SK-N-SH treated with all-trans-retinoic acid at 6 μM for 48 hours (cell line): ENCODE data around the gene APRT.

ENCODE experiments used
- ATAC-seq: fragments of 200-7000 bp; cut with Tn5 transposase; 3 replicates; pipeline ENCODE4 v1.9.1; 2020; ENCODE audit warnings: mild to moderate bottlenecking, moderate library complexity
- ARNTL ChIP-seq: fragments of 450-650 bp; formaldehyde crosslinking; IDR thresholded peaks from 2 replicates; pipeline ENCODE4 v1.5.0; 2020; ENCODE audit warnings: low read depth, mild to moderate bottlenecking, moderate library complexity, borderline replicate concordance
- BACH2 ChIP-seq: fragments of 250-450 bp; sonication (Bioruptor Pico); IDR thresholded peaks from 2 replicates; pipeline ENCODE4 v1.9.0; 2021; ENCODE audit warnings: mild to moderate bottlenecking, borderline replicate concordance
- CSDC2 ChIP-seq: fragments of 250-450 bp; sonication (Bioruptor Pico); IDR thresholded peaks from 2 replicates; pipeline ENCODE4 v1.5.0; 2020; ENCODE audit warnings: mild to moderate bottlenecking, moderate library complexity
- CSRNP3 ChIP-seq: fragments of 250-450 bp; sonication (Bioruptor Pico); IDR thresholded peaks from 2 replicates; pipeline ENCODE4 v1.5.1; 2021; ENCODE audit warnings: mild to moderate bottlenecking, moderate library complexity
- ESRRG ChIP-seq: fragments of 250-450 bp; sonication (Bioruptor Pico); IDR thresholded peaks from 2 replicates; pipeline ENCODE4 v1.6.1; 2021; ENCODE audit warnings: mild to moderate bottlenecking
- GLIS3 ChIP-seq: fragments of 250-450 bp; sonication (Bioruptor Pico); IDR thresholded peaks from 2 replicates; pipeline ENCODE4 v1.5.0; 2020; ENCODE audit warnings: mild to moderate bottlenecking, moderate library complexity
- ISL1 ChIP-seq: fragments of 250-450 bp; sonication (Bioruptor Pico); IDR thresholded peaks from 2 replicates; pipeline ENCODE4 v2.1.2; 2022; ENCODE audit warnings: mild to moderate bottlenecking, moderate library complexity
- OSR1 ChIP-seq: fragments of 250-450 bp; sonication (Bioruptor Pico); IDR thresholded peaks from 2 replicates; pipeline ENCODE4 v1.8.0; 2022; ENCODE audit warnings: moderate library complexity, mild to moderate bottlenecking, inconsistent platforms
- PATZ1 ChIP-seq: fragments of 250-450 bp; sonication (Bioruptor Pico); IDR thresholded peaks from 2 replicates; pipeline ENCODE4 v1.8.0; 2020; ENCODE audit warnings: mild to moderate bottlenecking, moderate library complexity, borderline replicate concordance
- PPARA ChIP-seq: fragments of 250-450 bp; sonication (Bioruptor Pico); IDR thresholded peaks from 2 replicates; pipeline ENCODE4 v1.5.0; 2020; ENCODE audit warnings: mild to moderate bottlenecking, borderline replicate concordance
- RARB ChIP-seq: fragments of 250-450 bp; sonication (Bioruptor Pico); IDR thresholded peaks from 2 replicates; pipeline ENCODE4 v1.8.0; 2021; ENCODE audit warnings: mild to moderate bottlenecking, moderate library complexity
- SNAI2 ChIP-seq: fragments of 250-450 bp; sonication (Bioruptor Pico); IDR thresholded peaks from 2 replicates; pipeline ENCODE4 v1.5.0; 2020; ENCODE audit warnings: mild to moderate bottlenecking, moderate library complexity
- TCF4 ChIP-seq: fragments of 250-450 bp; sonication (Bioruptor Pico); IDR thresholded peaks from 2 replicates; pipeline ENCODE4 v1.8.0; 2021; ENCODE audit warnings: mild to moderate bottlenecking, moderate library complexity, borderline replicate concordance
- ZC3H10 ChIP-seq: fragments of 250-450 bp; sonication (Bioruptor Pico); IDR thresholded peaks from 2 replicates; pipeline ENCODE4 v1.5.1; 2021; ENCODE audit warnings: mild to moderate bottlenecking, moderate library complexity
- ZFP3 ChIP-seq: fragments of 250-450 bp; sonication (Bioruptor Pico); IDR thresholded peaks from 2 replicates; pipeline ENCODE4 v1.5.0; 2020; ENCODE audit warnings: mild to moderate bottlenecking, moderate library complexity
- ZFP30 ChIP-seq: fragments of 450-650 bp; formaldehyde crosslinking; IDR thresholded peaks from 2 replicates; pipeline ENCODE4 v1.5.0; 2022; ENCODE audit warnings: mild to moderate bottlenecking, moderate library complexity
- ZNF565 ChIP-seq: fragments of 450-650 bp; formaldehyde crosslinking; conservative IDR thresholded peaks from 2 replicates; pipeline ENCODE4 v1.5.0; 2020; ENCODE audit warnings: low read depth, mild to moderate bottlenecking, moderate library complexity
- ZNF70 ChIP-seq: fragments of 450-650 bp; formaldehyde crosslinking; IDR thresholded peaks from 2 replicates; pipeline ENCODE4 v1.5.0; 2020; ENCODE audit warnings: mild to moderate bottlenecking, moderate library complexity
- ZNF8 ChIP-seq: fragments of 450-650 bp; formaldehyde crosslinking; IDR thresholded peaks from 2 replicates; pipeline ENCODE4 v1.5.0; 2020; ENCODE audit warnings: mild to moderate bottlenecking, moderate library complexity
- TF ChIP-seq, protein P1 (sequence below): fragments of 250-450 bp; sonication (Bioruptor Pico); IDR thresholded peaks from 2 replicates; pipeline ENCODE4 v1.5.1; 2020; ENCODE audit warnings: low read depth, mild to moderate bottlenecking, moderate library complexity
- TF ChIP-seq, protein P2 (sequence below): fragments of 250-450 bp; sonication (Bioruptor Pico); IDR thresholded peaks from 2 replicates; pipeline ENCODE4 v1.8.0; 2021; ENCODE audit warnings: low read depth, mild to moderate bottlenecking, moderate library complexity, borderline replicate concordance

Gene APRT

DNA sequence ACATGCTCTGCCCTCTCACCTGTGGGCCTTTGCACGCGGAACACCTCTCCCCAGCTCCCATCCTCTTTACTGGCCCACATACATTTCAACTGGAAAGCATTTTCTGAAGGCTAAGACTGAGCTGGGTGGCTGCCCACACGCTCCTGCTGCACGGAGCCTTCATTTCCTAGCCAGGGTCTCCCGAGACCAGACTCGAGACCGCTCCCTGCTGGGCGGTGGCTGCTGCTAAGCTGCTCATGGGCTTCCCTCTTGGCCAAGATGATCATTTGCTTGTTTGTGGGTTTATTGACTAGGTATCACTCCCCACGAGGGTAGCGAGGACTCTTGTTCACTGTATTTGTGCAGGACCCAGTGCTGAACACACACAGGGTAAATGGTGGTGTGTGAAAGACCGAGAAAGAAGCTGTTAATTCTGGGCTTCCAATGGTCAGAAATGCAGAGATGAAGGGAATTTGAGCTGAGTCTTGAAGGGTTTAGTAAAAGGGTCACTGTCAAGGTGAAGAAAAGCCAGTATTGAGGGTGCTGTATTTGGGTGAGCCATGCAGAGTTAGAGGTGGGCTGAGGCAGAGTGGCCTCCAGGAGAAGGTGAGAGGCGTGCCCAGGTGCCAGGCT lies 46.1 kb upstream of the APRT start:
- TF ChIP-seq ARNTL (no peak), ISL1 (CRISPR knock-in tag) (no peak), ZFP3 (no peak), ZC3H10 (no peak), ZNF8 (CRISPR knock-in tag) (no peak), PATZ1 (CRISPR knock-in tag) (no peak), RARB (CRISPR knock-in tag) (no peak), ZFP30 (no peak), OSR1 (CRISPR knock-in tag) (no peak), PPARA (CRISPR knock-in tag) (no peak), ZNF565 (no peak), GLIS3 (CRISPR knock-in tag) (no peak), TCF4 (CRISPR knock-in tag) (no peak), ZNF70 (CRISPR knock-in tag) (no peak)
- TF ChIP-seq, protein P1, sequence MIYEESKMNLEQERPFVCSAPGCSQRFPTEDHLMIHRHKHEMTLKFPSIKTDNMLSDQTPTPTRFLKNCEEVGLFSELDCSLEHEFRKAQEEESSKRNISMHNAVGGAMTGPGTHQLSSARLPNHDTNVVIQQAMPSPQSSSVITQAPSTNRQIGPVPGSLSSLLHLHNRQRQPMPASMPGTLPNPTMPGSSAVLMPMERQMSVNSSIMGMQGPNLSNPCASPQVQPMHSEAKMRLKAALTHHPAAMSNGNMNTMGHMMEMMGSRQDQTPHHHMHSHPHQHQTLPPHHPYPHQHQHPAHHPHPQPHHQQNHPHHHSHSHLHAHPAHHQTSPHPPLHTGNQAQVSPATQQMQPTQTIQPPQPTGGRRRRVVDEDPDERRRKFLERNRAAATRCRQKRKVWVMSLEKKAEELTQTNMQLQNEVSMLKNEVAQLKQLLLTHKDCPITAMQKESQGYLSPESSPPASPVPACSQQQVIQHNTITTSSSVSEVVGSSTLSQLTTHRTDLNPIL (CRISPR knock-in tag): no peak
- TF ChIP-seq, protein P2, sequence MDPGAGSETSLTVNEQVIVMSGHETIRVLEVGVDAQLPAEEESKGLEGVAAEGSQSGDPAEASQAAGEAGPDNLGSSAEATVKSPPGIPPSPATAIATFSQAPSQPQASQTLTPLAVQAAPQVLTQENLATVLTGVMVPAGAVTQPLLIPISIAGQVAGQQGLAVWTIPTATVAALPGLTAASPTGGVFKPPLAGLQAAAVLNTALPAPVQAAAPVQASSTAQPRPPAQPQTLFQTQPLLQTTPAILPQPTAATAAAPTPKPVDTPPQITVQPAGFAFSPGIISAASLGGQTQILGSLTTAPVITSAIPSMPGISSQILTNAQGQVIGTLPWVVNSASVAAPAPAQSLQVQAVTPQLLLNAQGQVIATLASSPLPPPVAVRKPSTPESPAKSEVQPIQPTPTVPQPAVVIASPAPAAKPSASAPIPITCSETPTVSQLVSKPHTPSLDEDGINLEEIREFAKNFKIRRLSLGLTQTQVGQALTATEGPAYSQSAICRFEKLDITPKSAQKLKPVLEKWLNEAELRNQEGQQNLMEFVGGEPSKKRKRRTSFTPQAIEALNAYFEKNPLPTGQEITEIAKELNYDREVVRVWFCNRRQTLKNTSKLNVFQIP (CRISPR knock-in tag): no peak
- peak; percentile 89 for ATAC-seq

- TF ChIP-seq ARNTL (peak; percentile 78; the same call in 1 of the 2 replicates), ISL1 (CRISPR knock-in tag) (no peak), PPARA (CRISPR knock-in tag) (no peak), CSDC2 (no peak), CSRNP3 (CRISPR knock-in tag) (no peak), GLIS3 (CRISPR knock-in tag) (0 out of 2 replicates have a peak, but pooled peaks have one; percentile 54)
- peak; percentile 87 for ATAC-seq
Observed at GRCh38 chr16:88856828-88857727, 45.4 kb upstream of the APRT start, which contains the start of the genes GALNS and TRAPPC2L. Gene GALNS, minus strand, starts transcription at chr16:88856947. Its CDS starts 70 bp downstream, at chr16:88856877. Gene TRAPPC2L, plus strand, starts transcription at chr16:88857127. Its CDS starts 24 bp downstream, at chr16:88857151.

DNA sequence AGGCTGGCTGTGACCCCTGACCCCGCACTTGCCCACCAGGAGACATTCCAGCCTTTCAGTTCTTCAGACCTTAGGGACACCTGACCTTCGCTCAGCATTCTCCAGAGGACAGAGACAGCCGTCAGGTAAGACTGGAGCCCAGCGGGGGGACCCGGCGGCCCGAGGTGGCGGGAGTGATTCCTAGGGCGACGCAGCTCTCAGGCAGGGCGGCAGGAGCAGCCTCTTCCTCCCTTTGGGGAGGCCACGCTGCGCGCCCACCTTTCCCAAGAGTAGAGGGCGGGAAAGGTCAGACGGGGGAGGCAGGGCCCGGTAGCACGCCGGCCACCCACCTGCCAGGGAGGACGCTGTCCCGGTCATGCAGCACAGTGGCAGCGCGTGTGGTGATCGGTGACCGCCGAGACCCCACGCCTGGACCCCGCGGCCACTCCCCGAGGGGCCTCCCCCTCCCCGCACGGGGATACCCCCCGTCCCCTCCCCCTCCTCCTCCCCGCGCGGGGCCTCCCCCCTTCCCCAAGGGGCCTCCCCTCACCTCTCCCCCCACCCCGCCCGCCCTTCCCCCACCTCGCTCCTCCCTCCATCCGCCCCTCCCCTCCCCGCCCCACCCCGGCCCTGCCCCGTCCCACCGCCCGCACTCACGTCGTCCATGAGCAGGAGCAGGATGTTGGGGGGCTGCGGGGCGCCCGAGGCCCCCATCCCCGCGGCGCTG lies 44.5 kb upstream of the APRT start:
- TF ChIP-seq GLIS3 (CRISPR knock-in tag): no peak
- no peak for TF ChIP-seq ZC3H10
- no peak for TF ChIP-seq OSR1 (CRISPR knock-in tag)
- TF ChIP-seq CSDC2: no peak
- TF ChIP-seq ESRRG (CRISPR knock-in tag): no peak
- TF ChIP-seq PATZ1 (CRISPR knock-in tag): no peak
- no peak for TF ChIP-seq ZNF70 (CRISPR knock-in tag)
- no peak for TF ChIP-seq ARNTL
- no peak for TF ChIP-seq TCF4 (CRISPR knock-in tag)
- TF ChIP-seq CSRNP3 (CRISPR knock-in tag): no peak
- TF ChIP-seq, protein P1 (CRISPR knock-in tag): no peak
- TF ChIP-seq SNAI2 (CRISPR knock-in tag): no peak
- no peak for TF ChIP-seq PPARA (CRISPR knock-in tag)
- no peak for TF ChIP-seq BACH2 (CRISPR knock-in tag)
- no peak for TF ChIP-seq ZNF565
- ATAC-seq: no peak
